Cardiac muscle cell (in vitro differentiated cells and primary cell): ENCODE results near the gene SUPV3L1. TPM values are rescaled to one million over a fixed set of nuclear protein-coding genes. Genes with fewer than 3 reads are reported as not detected.
"Not testable (repeated sequence)": the region's sequence is repeated elsewhere in the genome, so short reads cannot be mapped to it uniquely, and the experiment has no call there.

Experiments used
- DNase-seq, 2 donors: peaks; one replicate each; pipeline versions ENCODE4 v3.0.0 to v3.0.0-alpha.2; 2010 to 2017; ENCODE audit warnings: low read depth in 1 of 2, low spot score in 1 of 2
- H3K27ac ChIP-seq: fragments of 200-600 bp; sonication (generic); 2 replicates; pipeline ENCODE4 v1.5.1; 2016
- H3K27me3 ChIP-seq: fragments of 200-600 bp; sonication (generic); 2 replicates; pipeline ENCODE4 v1.6.0; 2016; ENCODE audit warnings: control low read depth
- H3K36me3 ChIP-seq: fragments of 200-600 bp; sonication (generic); 2 replicates; pipeline ENCODE4 v1.5.1; 2016; ENCODE audit warnings: control low read depth
- H3K4me1 ChIP-seq: fragments of 200-600 bp; sonication (generic); 2 replicates; pipeline ENCODE4 v1.8.1; 2017; ENCODE audit warnings: low read depth, mild to moderate bottlenecking, mixed run types
- H3K4me3 ChIP-seq: fragments of 200-600 bp; sonication (generic); 2 replicates; pipeline ENCODE4 v1.5.1; 2016; ENCODE audit warnings: mild to moderate bottlenecking
- H3K9me3 ChIP-seq: fragments of 200-600 bp; sonication (generic); 2 replicates; pipeline ENCODE4 v1.5.1; 2017; ENCODE audit warnings: low read depth, mild to moderate bottlenecking, control low read depth
- polyA plus RNA-seq: library from polyadenylated mRNA; unstranded; fragments of >200 nt; fragmentation: Nextera tagmentation; extraction: Ambion mirVana; gene quantifications from 2 replicates; pipeline ENCODE4 v1.2.1, GENCODE V29; 2016
- total RNA-seq: library from RNA; depleted of rRNA; stranded (reverse); fragments of >200 nt; gene quantifications from 2 replicates; pipeline ENCODE4 v1.2.3, GENCODE V29; 2016
- TF ChIP-seq, protein P1 (sequence below): IDR thresholded peaks from 2 replicates; pipeline ENCODE4 v1.5.1; 2012; ENCODE audit warnings: low read depth, mild to moderate bottlenecking, low read length

SUPV3L1 gene
- total and polyA plus RNA-seq, 2 experiments from 2014 or later: 31.9 to 40.8 TPM

- Histone ChIP-seq H3K27me3 (no peaks in the 10 kb centered on the region), H3K9me3 (no peaks in the 10 kb centered on the region), H3K4me3 (no peak overlapping the region), H3K4me1 (peaks cover 7% of the 10 kb centered on the region), H3K36me3 (no peaks in the 10 kb centered on the region), H3K27ac (no peak overlapping the region)
- TF ChIP-seq, protein P1, sequence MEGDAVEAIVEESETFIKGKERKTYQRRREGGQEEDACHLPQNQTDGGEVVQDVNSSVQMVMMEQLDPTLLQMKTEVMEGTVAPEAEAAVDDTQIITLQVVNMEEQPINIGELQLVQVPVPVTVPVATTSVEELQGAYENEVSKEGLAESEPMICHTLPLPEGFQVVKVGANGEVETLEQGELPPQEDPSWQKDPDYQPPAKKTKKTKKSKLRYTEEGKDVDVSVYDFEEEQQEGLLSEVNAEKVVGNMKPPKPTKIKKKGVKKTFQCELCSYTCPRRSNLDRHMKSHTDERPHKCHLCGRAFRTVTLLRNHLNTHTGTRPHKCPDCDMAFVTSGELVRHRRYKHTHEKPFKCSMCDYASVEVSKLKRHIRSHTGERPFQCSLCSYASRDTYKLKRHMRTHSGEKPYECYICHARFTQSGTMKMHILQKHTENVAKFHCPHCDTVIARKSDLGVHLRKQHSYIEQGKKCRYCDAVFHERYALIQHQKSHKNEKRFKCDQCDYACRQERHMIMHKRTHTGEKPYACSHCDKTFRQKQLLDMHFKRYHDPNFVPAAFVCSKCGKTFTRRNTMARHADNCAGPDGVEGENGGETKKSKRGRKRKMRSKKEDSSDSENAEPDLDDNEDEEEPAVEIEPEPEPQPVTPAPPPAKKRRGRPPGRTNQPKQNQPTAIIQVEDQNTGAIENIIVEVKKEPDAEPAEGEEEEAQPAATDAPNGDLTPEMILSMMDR: no peak
- DNase-seq: no peak
Measured at GRCh38 chr10:69246036-69246435, 66.0 kb downstream of the SUPV3L1 start.

GRCh38 chr10:69246581-69247312, 66.7 kb downstream of the SUPV3L1 start:
- H3K27ac ChIP-seq: no peak overlapping the region
- no peak overlapping the region for H3K4me3 ChIP-seq
- no peaks in the 10 kb centered on the region for H3K9me3 ChIP-seq
- peaks cover 7% of the 10 kb centered on the region for H3K4me1 ChIP-seq
- no peak for DNase-seq
- TF ChIP-seq, protein P1: no peak
- no peaks in the 10 kb centered on the region for H3K27me3 ChIP-seq
- H3K36me3 ChIP-seq: no peaks in the 10 kb centered on the region

GRCh38 chr10:69247313-69247710, 67.3 kb downstream of the SUPV3L1 start:
- peaks cover 7% of the 10 kb centered on the region for H3K4me1 ChIP-seq
- TF ChIP-seq, protein P1: no peak
- no peaks in the 10 kb centered on the region for H3K9me3 ChIP-seq
- DNase-seq: no peak
- H3K27me3 ChIP-seq: no peaks in the 10 kb centered on the region
- H3K27ac ChIP-seq: no peak overlapping the region
- no peaks in the 10 kb centered on the region for H3K36me3 ChIP-seq
- H3K4me3 ChIP-seq: no peak overlapping the region

GRCh38 chr10:69248117-69248730, 68.2 kb downstream of the SUPV3L1 start:
- no peaks in the 10 kb centered on the region for H3K4me1 ChIP-seq
- H3K27ac ChIP-seq: no peak overlapping the region
- no peaks in the 10 kb centered on the region for H3K9me3 ChIP-seq
- no peak for DNase-seq
- H3K27me3 ChIP-seq: no peaks in the 10 kb centered on the region
- TF ChIP-seq, protein P1: no peak
- H3K4me3 ChIP-seq: no peak overlapping the region
- no peaks in the 10 kb centered on the region for H3K36me3 ChIP-seq

DNA sequence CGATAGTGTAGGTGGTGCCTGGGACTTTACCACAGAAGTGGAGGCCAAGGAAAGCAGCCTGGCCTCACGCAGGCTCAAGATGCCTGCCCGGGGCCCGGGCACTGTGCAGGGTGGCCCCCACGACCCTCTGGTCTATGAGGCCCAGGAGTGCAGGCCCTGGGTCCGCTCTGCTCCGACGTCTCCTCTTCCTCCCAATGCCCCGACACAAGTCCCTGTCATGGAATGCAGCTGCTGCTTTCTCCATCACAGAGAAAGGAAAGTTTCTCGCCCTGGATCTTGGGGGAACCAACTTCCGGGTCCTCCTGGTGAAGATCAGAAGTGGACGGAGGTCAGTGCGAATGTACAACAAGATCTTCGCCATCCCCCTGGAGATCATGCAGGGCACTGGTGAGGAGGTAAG, 70.0 kb downstream of the SUPV3L1 start:
- Histone ChIP-seq H3K4me1 (no peaks in the 10 kb centered on the region), H3K9me3 (no peaks in the 10 kb centered on the region), H3K27ac (no peak overlapping the region), H3K36me3 (no peaks in the 10 kb centered on the region), H3K27me3 (no peaks in the 10 kb centered on the region), H3K4me3 (no peak overlapping the region)
- DNase-seq: no peak
- TF ChIP-seq, protein P1: no peak

GRCh38 chr10:69251417-69251816, 71.4 kb downstream of the SUPV3L1 start:
- not testable (repeated sequence) for H3K27me3 ChIP-seq, H3K27ac ChIP-seq, H3K4me3 ChIP-seq, H3K36me3 ChIP-seq, DNase-seq, H3K9me3 ChIP-seq, H3K4me1 ChIP-seq
